ENCODE results near the gene CAMLG.
"Not testable (repeated sequence)": the region's sequence is repeated elsewhere in the genome, so short reads cannot be mapped to it uniquely, and the experiment has no call there.

CAMLG gene

DNA sequence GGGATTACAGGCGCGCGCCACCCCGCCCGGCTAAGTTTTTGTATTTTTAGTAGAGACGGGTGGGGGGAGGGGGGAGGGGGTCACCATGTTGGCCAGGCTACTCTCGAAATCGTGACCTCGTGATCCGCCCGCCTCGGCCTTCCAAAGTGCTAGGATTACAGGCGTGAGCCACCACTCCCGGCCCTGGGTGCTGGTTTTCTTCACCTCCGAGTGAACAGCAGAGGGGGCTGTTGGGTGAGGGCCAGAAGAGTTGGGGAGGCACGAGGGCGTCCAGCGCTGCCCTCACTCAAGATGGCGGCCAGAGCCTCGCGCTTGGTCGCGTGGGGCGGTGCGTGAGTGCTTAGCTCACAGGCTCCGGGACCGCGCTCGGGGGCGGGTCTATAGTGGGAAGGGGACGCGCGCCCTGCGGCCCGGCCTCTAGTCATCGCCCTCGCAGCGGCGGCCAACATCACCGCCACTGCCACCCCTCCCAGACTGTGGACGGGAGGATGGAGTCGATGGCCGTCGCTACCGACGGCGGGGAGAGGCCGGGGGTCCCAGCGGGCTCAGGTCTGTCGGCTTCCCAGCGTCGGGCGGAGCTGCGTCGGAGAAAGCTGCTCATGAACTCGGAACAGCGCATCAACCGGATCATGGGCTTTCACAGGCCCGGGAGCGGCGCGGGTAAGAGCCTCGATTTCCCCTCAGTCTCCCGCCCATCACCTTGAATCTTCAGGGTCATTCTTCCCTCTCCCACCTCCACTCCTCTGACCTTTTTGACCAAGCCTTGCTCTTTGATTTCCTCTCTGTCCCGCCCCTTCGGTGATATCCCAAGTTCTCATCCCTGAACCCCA is at the start of gene CAMLG:
Gene CAMLG (plus strand): TSS at position 416 of the 830 bp plus-strand sequence. CDS start 73 bp downstream, at position 489.
- H3K36me3 ChIP-seq (ENCODE audit: insufficient read depth, low read length), result peaks cover 4% of the 10 kb centered on the region
- peaks cover 12% of the 10 kb centered on the region for H3K4me1 ChIP-seq (ENCODE audit: insufficient read depth, low read length)
- peak within 1 kb of the TSS; percentile 90 for H3K27ac ChIP-seq (ENCODE audit: low read depth, low read length)
- peak within 1 kb of the TSS; percentile 80 for H3K9ac ChIP-seq (ENCODE audit: low read length)
- H3K9me3 ChIP-seq (ENCODE audit: low read length), result no peaks in the 10 kb centered on the region
- H3K27me3 ChIP-seq (ENCODE audit: control insufficient read depth in 1 of 2, insufficient read depth in 2 of 2, low read length in 2 of 2), result no peaks in the 10 kb centered on the region
- peak within 1 kb of the TSS; percentile 71 to 83 for H3K4me3 ChIP-seq (ENCODE audit: low read depth in 1 of 2, low read length in 2 of 2)

DNA sequence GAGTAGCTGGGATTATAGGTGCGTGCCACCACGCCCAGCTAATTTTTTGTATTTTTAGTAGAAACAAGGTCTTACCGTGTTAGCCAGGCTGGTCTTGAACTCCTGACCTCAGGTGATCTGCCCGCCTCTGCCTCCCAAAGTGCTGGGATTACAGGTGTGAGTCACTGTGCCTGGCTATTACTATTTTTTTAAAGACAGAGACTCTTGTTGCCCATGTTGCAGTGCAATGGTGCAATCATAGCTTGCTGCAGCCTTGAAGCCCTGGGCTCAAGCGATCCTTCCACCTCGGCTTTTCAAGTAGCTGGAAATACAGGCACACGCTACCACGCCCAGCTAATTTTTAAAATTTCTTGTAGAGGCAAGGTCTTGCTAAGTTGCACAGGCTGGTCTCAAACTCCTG is 48.2 kb upstream of the CAMLG start:
- not testable (repeated sequence) for H3K4me3 ChIP-seq (ENCODE audit: low read depth in 1 of 2, low read length in 2 of 2); H3K4me1 ChIP-seq (ENCODE audit: insufficient read depth, low read length); H3K27ac ChIP-seq (ENCODE audit: low read depth, low read length); H3K9ac ChIP-seq (ENCODE audit: low read length); H3K9me3 ChIP-seq (ENCODE audit: low read length); H3K27me3 ChIP-seq (ENCODE audit: control insufficient read depth in 1 of 2, insufficient read depth in 2 of 2, low read length in 2 of 2)
- peaks cover 62% of the 10 kb centered on the region for H3K36me3 ChIP-seq (ENCODE audit: insufficient read depth, low read length)

DNA sequence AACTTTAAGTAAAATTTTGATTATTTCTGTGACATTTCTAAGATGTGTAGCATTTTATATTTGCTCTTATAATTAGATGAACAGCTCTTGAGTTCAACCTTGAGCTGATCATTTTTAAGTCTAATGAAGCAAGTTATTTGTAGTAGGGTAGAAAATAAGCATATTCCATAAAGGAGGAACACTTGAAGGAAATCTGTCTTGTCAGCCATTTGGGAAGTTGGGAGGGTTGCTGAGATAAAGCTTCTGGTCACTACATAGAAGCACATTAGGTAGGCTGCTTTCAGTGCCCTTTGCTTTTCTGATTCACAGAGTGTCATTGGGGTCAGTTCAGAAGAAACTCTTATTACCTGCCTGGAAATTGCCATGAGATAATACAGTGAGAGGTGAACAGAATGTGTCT is 45.6 kb upstream of the CAMLG start:
- H3K27me3 ChIP-seq (ENCODE audit: control insufficient read depth in 1 of 2, insufficient read depth in 2 of 2, low read length in 2 of 2), result no peaks in the 10 kb centered on the region
- no peaks in the 10 kb centered on the region for H3K4me1 ChIP-seq (ENCODE audit: insufficient read depth, low read length)
- H3K27ac ChIP-seq (ENCODE audit: low read depth, low read length), result no peak overlapping the region
- H3K9me3 ChIP-seq (ENCODE audit: low read length), result no peaks in the 10 kb centered on the region
- peaks cover 54% of the 10 kb centered on the region for H3K36me3 ChIP-seq (ENCODE audit: insufficient read depth, low read length)
- H3K9ac ChIP-seq (ENCODE audit: low read length), result no peak overlapping the region
- H3K4me3 ChIP-seq (ENCODE audit: low read depth in 1 of 2, low read length in 2 of 2), result no peak overlapping the region

DNA sequence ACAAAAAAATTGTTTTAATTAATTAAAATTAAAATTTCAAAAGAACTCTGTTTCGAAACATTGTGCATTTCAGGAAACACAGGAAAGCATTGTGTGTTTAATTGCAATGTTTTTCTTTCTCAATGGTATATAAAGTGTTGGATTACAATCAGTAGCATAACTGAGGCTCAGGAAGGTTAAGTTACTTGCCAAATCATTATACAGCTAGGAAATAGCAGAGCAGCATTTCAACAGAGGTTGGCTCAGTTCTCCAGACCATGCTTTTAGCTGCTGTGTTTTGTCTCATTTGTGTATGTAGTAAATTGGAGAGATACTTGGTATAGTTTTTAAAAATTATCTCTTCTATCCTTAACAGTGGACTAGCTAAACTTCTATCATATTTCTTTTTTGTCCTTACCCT is 30.0 kb upstream of the CAMLG start:
- no peak overlapping the region for H3K9ac ChIP-seq (ENCODE audit: low read length)
- no peak overlapping the region for H3K27ac ChIP-seq (ENCODE audit: low read depth, low read length)
- H3K9me3 ChIP-seq (ENCODE audit: low read length), result no peaks in the 10 kb centered on the region
- H3K36me3 ChIP-seq (ENCODE audit: insufficient read depth, low read length), result peaks cover 38% of the 10 kb centered on the region
- H3K4me3 ChIP-seq (ENCODE audit: low read depth in 1 of 2, low read length in 2 of 2), result no peak overlapping the region
- no peaks in the 10 kb centered on the region for H3K27me3 ChIP-seq (ENCODE audit: control insufficient read depth in 1 of 2, insufficient read depth in 2 of 2, low read length in 2 of 2)
- H3K4me1 ChIP-seq (ENCODE audit: insufficient read depth, low read length), result no peaks in the 10 kb centered on the region

DNA sequence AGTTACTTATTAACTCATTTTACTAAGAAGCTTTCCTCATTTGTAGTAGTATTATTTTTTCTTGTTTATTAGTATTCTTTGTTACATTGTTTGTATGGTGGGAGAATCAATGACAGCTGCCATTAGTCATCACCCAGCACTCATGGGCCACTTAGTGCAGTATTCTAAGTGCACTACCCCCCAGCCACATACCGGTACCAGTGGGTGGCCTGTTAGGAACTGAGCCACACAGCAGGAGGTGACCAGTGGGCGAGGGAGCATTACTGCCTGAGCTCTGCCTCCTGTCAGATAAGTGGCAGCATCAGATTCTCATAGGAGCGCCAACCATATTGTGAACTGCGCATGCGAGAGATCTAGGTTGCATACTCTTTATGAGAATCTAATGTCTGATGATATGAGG is 24.2 kb upstream of the CAMLG start:
- H3K4me3 ChIP-seq (ENCODE audit: low read depth in 1 of 2, low read length in 2 of 2), result no peak overlapping the region
- H3K4me1 ChIP-seq (ENCODE audit: insufficient read depth, low read length), result no peaks in the 10 kb centered on the region
- H3K27me3 ChIP-seq (ENCODE audit: control insufficient read depth in 1 of 2, insufficient read depth in 2 of 2, low read length in 2 of 2), result no peaks in the 10 kb centered on the region
- H3K27ac ChIP-seq (ENCODE audit: low read depth, low read length), result no peak overlapping the region
- no peak overlapping the region for H3K9ac ChIP-seq (ENCODE audit: low read length)
- peaks cover 38% of the 10 kb centered on the region for H3K36me3 ChIP-seq (ENCODE audit: insufficient read depth, low read length)
- no peaks in the 10 kb centered on the region for H3K9me3 ChIP-seq (ENCODE audit: low read length)

DNA sequence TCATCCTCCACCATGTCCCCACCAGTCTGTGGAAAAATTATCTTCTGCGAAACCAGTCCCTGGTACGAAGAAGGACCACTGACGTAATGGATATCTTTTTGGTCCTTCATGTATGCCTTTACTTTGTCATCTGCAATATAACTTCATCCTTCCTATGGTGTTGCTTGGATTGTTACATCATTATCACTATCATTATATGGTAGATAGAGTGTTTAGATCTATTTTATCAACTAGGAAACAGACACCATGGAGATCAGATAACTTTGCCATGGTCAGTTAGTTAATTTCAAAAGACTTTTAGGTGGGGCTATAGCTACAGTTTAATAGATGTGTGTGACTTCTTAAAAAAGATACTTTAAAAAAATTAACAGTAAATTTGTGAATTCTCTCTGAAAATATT is 23.8 kb upstream of the CAMLG start:
- H3K27me3 ChIP-seq (ENCODE audit: control insufficient read depth in 1 of 2, insufficient read depth in 2 of 2, low read length in 2 of 2), result no peaks in the 10 kb centered on the region
- no peaks in the 10 kb centered on the region for H3K9me3 ChIP-seq (ENCODE audit: low read length)
- no peak overlapping the region for H3K9ac ChIP-seq (ENCODE audit: low read length)
- peaks cover 34% of the 10 kb centered on the region for H3K36me3 ChIP-seq (ENCODE audit: insufficient read depth, low read length)
- H3K4me1 ChIP-seq (ENCODE audit: insufficient read depth, low read length), result no peaks in the 10 kb centered on the region
- no peak overlapping the region for H3K4me3 ChIP-seq (ENCODE audit: low read depth in 1 of 2, low read length in 2 of 2)
- no peak overlapping the region for H3K27ac ChIP-seq (ENCODE audit: low read depth, low read length)

DNA sequence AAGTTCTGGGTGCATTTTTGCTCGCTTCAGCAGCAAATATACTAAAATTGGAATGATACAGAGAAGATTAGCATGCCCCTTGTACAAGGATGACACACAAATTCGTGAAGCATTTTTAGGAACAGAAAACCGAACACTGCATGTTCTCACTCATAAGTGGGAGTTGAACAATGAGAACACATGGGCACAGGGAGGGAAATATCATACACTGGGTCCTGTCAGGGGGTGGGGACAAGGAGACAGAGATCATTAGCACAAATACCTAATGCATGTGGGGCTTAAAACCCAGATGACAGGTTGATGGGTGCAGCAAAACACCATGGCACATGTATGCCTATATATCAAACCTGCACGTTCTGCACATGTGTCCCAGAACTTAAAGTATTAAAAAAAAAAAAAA is 22.9 kb upstream of the CAMLG start:
- H3K27me3 ChIP-seq (ENCODE audit: control insufficient read depth in 1 of 2, insufficient read depth in 2 of 2, low read length in 2 of 2); H3K4me1 ChIP-seq (ENCODE audit: insufficient read depth, low read length): not testable (repeated sequence)
- H3K36me3 ChIP-seq (ENCODE audit: insufficient read depth, low read length), result peaks cover 30% of the 10 kb centered on the region

DNA sequence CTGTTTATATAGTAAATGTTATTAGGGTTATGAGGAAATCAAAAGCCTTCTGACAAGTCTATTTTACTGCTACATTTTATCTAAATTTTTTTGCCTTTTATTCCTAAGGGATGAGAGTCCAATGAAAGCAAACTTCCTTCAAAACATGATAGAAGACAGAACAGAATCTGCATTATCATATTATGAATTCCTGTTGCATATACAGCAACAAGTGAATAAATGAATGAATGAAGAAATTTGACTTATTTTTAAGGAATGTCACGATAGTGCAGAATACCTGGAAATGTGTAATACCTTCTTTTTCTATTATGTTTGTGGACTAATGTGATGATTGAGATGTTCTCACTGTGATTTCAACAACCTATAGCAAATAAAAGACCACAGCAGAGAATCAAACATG is 13.5 kb upstream of the CAMLG start:
- Histone ChIP-seq H3K36me3 (ENCODE audit: insufficient read depth, low read length) (peaks cover 31% of the 10 kb centered on the region), H3K27me3 (ENCODE audit: control insufficient read depth in 1 of 2, insufficient read depth in 2 of 2, low read length in 2 of 2) (no peaks in the 10 kb centered on the region), H3K4me3 (ENCODE audit: low read depth in 1 of 2, low read length in 2 of 2) (no peak overlapping the region), H3K27ac (ENCODE audit: low read depth, low read length) (no peak overlapping the region), H3K9me3 (ENCODE audit: low read length) (no peaks in the 10 kb centered on the region), H3K9ac (ENCODE audit: low read length) (no peak overlapping the region), H3K4me1 (ENCODE audit: insufficient read depth, low read length) (no peaks in the 10 kb centered on the region)

More for the DNA sequence above, 22.9 kb upstream of the CAMLG start:
- not testable (repeated sequence) for H3K27ac ChIP-seq (ENCODE audit: low read depth, low read length); H3K9me3 ChIP-seq (ENCODE audit: low read length); H3K9ac ChIP-seq (ENCODE audit: low read length); H3K4me3 ChIP-seq (ENCODE audit: low read depth in 1 of 2, low read length in 2 of 2)

DNA sequence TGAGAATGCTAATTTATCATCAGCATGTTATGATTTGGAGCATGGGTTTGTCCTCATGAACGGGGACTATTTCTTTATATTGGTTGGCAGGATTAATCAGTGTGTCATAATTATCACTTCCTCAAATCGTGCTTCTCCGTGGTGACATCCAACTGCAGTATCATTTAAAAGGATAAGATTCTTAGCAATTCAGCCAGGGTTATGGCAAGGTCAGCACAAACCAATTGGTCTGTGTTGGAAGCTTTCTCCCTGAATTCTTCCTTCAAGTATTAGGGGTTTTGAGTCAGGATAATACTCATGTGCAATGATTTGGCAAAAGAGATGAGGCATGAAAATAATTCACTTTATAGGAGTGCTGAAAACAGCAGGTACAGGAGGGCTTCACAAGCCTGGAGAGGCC is 5.5 kb upstream of the CAMLG start:
- H3K27me3 ChIP-seq (ENCODE audit: control insufficient read depth in 1 of 2, insufficient read depth in 2 of 2, low read length in 2 of 2), result no peaks in the 10 kb centered on the region
- H3K9ac ChIP-seq (ENCODE audit: low read length), result no peak overlapping the region
- H3K36me3 ChIP-seq (ENCODE audit: insufficient read depth, low read length), result no peaks in the 10 kb centered on the region
- no peak overlapping the region for H3K4me3 ChIP-seq (ENCODE audit: low read depth in 1 of 2, low read length in 2 of 2)
- H3K9me3 ChIP-seq (ENCODE audit: low read length), result no peaks in the 10 kb centered on the region
- no peak overlapping the region for H3K27ac ChIP-seq (ENCODE audit: low read depth, low read length)
- H3K4me1 ChIP-seq (ENCODE audit: insufficient read depth, low read length), result no peaks in the 10 kb centered on the region

DNA sequence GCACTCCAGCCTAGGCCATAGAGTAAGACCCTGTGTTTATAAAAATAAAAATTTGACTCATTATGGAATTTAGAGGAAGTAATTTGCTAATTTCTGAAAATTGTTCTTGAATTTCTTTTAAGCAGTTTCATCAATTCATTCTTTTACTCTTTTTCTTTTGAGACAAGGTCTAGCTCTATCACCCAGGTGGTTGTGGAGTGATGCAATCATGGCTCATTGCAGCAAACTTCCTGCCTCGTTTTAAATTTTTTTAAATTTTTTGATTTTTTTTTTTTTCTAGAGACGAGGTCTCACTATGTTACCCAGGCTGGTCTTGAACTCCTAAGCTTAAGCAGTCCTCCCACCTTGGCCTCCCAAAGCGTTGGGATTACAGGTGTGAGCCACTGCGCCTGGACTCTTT is 3.1 kb upstream of the CAMLG start:
- no peaks in the 10 kb centered on the region for H3K27me3 ChIP-seq (ENCODE audit: control insufficient read depth in 1 of 2, insufficient read depth in 2 of 2, low read length in 2 of 2)

DNA sequence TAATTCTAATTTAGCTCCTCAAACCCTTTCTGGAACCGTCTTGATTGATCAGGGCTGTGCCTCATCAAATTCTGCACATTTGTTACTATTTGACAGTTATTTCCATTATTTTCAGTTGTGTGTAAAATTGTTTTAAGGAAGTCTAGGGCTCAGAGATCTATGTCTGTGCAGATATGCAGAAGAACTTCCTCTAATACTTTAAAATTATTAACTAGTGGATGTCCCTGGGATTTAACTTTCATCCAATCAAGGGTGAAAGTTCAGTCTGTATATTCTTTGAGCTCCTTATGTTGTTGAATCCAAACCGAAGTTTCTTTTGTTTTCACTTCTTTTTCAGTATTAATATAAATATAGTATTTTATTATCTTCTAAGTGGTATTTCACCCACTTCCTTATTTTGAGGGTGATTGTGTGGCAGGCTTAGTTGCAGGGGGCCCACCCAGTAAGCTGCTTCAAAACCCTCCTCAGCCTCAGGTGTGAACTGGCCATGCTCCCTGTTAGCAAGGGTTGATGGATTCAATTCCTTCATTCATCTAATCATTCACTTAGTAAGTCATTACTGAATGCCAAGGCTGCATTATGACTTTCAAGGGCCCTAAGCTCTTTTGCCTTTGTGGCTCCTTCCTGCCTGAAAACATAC is 2.1 kb upstream of the CAMLG start:
- Histone ChIP-seq H3K9me3 (ENCODE audit: low read length) (no peaks in the 10 kb centered on the region), H3K9ac (ENCODE audit: low read length) (no peak overlapping the region), H3K27me3 (ENCODE audit: control insufficient read depth in 1 of 2, insufficient read depth in 2 of 2, low read length in 2 of 2) (no peaks in the 10 kb centered on the region), H3K4me3 (ENCODE audit: low read depth in 1 of 2, low read length in 2 of 2) (no peak overlapping the region), H3K36me3 (ENCODE audit: insufficient read depth, low read length) (peaks cover under 1% of the 10 kb centered on the region), H3K4me1 (ENCODE audit: insufficient read depth, low read length) (peaks cover 12% of the 10 kb centered on the region), H3K27ac (ENCODE audit: low read depth, low read length) (no peak overlapping the region)

More for the DNA sequence above, 3.1 kb upstream of the CAMLG start:
- H3K9ac ChIP-seq (ENCODE audit: low read length), result no peak overlapping the region
- H3K27ac ChIP-seq (ENCODE audit: low read depth, low read length), result no peak overlapping the region
- no peak overlapping the region for H3K4me3 ChIP-seq (ENCODE audit: low read depth in 1 of 2, low read length in 2 of 2)
- no peaks in the 10 kb centered on the region for H3K36me3 ChIP-seq (ENCODE audit: insufficient read depth, low read length)
- no peaks in the 10 kb centered on the region for H3K9me3 ChIP-seq (ENCODE audit: low read length)
- peaks cover 12% of the 10 kb centered on the region for H3K4me1 ChIP-seq (ENCODE audit: insufficient read depth, low read length)

All from muscle layer of colon (tissue), 2 donors.